Retinal pigment epithelial cell (primary cell): Measurements from ENCODE around the gene FAM193A.

ENCODE experiments used
- DNase-seq: peaks from one replicate; pipeline ENCODE4 v3.0.0-alpha.2; 2010; ENCODE audit warnings: low read depth
- H3K4me3 ChIP-seq: 2 replicates; pipeline ENCODE4 v1.5.1; 2011; ENCODE audit warnings: mild to moderate bottlenecking, low read length, control low read depth, moderate library complexity
- TF ChIP-seq, protein P1 (sequence below): conservative IDR thresholded peaks from 2 replicates; pipeline ENCODE4 v1.5.1; 2011; ENCODE audit warnings: low read depth, low read length, control low read depth, inconsistent platforms

The FAM193A gene

GRCh38 chr4:2650276-2650675 lies 113.8 kb downstream of the FAM193A start:
- TF ChIP-seq, protein P1, sequence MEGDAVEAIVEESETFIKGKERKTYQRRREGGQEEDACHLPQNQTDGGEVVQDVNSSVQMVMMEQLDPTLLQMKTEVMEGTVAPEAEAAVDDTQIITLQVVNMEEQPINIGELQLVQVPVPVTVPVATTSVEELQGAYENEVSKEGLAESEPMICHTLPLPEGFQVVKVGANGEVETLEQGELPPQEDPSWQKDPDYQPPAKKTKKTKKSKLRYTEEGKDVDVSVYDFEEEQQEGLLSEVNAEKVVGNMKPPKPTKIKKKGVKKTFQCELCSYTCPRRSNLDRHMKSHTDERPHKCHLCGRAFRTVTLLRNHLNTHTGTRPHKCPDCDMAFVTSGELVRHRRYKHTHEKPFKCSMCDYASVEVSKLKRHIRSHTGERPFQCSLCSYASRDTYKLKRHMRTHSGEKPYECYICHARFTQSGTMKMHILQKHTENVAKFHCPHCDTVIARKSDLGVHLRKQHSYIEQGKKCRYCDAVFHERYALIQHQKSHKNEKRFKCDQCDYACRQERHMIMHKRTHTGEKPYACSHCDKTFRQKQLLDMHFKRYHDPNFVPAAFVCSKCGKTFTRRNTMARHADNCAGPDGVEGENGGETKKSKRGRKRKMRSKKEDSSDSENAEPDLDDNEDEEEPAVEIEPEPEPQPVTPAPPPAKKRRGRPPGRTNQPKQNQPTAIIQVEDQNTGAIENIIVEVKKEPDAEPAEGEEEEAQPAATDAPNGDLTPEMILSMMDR = no peak
- H3K4me3 ChIP-seq = no peak overlapping the region
- DNase-seq = no peak

- H3K4me3 ChIP-seq = no peak overlapping the region
- no peak for DNase-seq
- TF ChIP-seq, protein P1 = no peak
These were observed 115.1 kb downstream of the FAM193A start for GRCh38 chr4:2651546-2651945.

DNA sequence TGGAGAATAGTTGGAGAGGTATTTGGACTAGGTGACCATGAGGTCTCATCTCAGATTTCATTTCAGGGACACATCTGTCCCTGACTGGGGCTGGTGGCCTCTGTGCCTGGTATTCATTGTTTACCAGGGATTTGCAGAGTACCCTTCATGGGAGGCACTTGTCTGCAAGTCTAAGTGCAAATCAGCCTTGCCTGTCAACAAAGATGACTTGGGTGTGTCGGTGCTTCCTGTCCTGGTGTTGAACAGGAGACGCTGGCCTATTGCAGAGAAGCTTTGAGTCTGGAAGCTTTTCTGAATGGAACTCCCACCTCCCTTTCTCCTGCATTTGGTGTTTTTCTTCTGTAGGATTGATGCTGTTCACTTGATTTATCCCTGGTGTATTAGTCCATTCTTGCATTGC lies 115.6 kb downstream of the FAM193A start:
- TF ChIP-seq, protein P1 = no peak
- DNase-seq = no peak
- no peak overlapping the region for H3K4me3 ChIP-seq

GRCh38 chr4:2652415-2653160 lies 116.1 kb downstream of the FAM193A start:
- TF ChIP-seq, protein P1 = no peak
- H3K4me3 ChIP-seq = no peak overlapping the region
- DNase-seq = no peak

- DNase-seq = no peak
- H3K4me3 ChIP-seq = no peak overlapping the region
- TF ChIP-seq, protein P1 = no peak
These were observed 124.3 kb downstream of the FAM193A start for GRCh38 chr4:2660596-2661211.

GRCh38 chr4:2662598-2662997 lies 126.2 kb downstream of the FAM193A start:
- no peak overlapping the region for H3K4me3 ChIP-seq
- no peak for DNase-seq
- TF ChIP-seq, protein P1 = no peak

DNA sequence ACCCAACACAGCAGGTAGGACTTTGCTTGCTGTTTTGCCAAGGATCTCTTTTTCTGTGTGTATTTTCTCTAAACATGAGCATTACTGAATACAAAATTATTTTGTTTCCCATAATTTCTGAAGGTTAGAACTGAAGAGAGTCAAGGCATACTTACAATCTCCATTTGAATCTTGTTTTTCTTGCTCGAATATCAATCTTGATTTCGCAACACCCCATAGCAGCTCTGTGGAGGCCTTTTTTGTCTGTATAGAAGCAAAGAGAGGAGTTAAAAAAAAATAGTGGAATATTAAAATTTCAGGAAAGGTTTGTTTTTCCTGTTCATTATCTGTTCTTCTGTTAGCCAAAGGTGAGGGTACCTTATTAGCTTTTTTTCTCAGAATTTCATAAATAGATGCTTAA lies 126.8 kb downstream of the FAM193A start:
- no peak for DNase-seq
- no peak overlapping the region for H3K4me3 ChIP-seq
- TF ChIP-seq, protein P1 = no peak
